ENCODE results near the gene IGSF21.

The IGSF21 gene

GRCh38 chr1:18233176-18233864, 125.7 kb downstream of the IGSF21 start:
- DNase-seq: no peak

DNA sequence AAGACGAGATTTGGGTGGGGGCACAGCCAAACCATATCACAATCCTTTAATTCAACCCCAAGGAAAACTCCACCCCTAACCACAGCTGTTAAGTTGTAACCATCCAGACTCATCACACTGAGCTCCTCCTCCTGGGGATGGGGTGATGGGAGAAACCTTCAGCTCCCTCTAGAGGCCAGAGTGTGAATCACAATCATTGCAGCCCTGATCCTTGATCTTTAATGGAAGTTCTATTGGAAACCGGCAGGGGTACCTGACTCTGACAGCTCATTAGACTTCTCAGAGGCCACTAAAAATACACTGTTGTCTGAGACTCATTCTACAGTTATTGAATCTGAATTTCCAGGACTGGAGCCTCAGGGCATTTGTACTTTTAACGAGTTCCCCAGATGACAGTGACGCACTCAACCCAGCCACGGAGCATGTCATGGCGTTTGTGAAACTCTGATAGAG, 127.2 kb downstream of the IGSF21 start:
- peak; percentile 58 for DNase-seq

DNA sequence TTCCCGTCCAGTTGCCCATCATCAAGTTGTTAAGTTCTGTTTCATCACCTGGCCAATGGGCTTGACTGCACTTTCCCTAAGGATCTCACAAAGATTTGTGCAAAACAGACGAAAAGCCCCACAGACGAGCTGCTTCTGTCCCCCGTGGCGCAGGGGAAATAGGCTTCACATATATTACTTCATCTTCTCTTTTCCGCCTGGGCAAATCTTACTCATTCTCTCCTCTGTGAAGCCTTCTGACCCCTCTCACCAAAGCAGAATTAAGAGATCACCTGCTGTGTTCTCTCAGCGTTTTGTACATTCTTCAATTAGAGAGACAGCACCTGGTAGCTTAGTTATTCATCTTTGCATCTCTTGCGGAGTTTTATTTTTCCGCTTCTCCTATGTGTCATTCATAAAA, 129.8 kb downstream of the IGSF21 start:
- no peak for DNase-seq

- no peak for DNase-seq
Observed at GRCh38 chr1:18238190-18238589, 130.6 kb downstream of the IGSF21 start.

GRCh38 chr1:18239671-18240070, 132.1 kb downstream of the IGSF21 start:
- DNase-seq: no peak

- DNase-seq: no peak
Observed at GRCh38 chr1:18240906-18241305, 133.3 kb downstream of the IGSF21 start.

GRCh38 chr1:18241891-18242290, 134.3 kb downstream of the IGSF21 start:
- no peak for DNase-seq

- DNase-seq: no peak
Observed at GRCh38 chr1:18243503-18244175, 136.0 kb downstream of the IGSF21 start.

DNA sequence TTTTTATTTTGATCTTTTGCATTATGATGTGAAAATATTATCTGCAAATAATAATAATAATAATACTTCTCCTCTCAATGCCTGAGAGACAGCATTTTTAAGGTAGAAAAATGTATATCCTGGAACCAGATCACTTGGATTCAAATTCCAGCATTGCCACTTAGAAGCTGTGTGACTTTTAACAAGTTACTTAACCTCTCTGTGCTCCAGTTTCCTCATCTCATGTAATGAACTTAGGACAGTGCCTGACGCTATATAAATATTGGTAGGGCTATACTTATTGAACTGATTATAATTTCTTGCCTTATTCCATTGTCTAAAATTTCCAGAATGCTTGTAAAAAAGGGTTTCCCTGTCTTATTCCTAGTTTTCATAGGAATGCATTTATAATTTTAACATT, 137.2 kb downstream of the IGSF21 start:
- no peak for DNase-seq

- DNase-seq: no peak
Observed at GRCh38 chr1:18245647-18246046, 138.0 kb downstream of the IGSF21 start.

GRCh38 chr1:18246543-18246942, 138.9 kb downstream of the IGSF21 start:
- no peak for DNase-seq

- no peak for DNase-seq
Observed at GRCh38 chr1:18247151-18247550, 139.6 kb downstream of the IGSF21 start.

DNA sequence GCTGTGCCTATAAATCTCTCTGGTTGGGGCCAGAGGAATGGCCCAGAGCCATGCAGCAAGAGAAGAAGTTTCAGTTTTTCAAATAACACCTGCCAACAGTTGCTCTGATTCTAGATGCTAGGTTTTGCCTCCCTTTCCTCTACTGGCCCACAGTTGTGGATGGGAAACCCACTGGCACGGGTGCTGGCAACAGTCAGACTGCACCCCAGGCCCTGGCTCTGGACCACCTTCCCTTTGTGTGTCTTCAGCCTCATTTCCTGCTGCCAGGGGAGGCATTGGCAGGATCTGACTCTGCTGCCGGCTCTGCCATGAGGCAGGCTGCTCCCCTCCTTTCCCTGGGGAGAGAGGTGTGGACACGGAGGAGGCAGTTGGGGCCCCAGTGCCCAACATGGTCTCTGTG, 142.0 kb downstream of the IGSF21 start:
- no peak for DNase-seq

GRCh38 chr1:18253093-18253492, 145.5 kb downstream of the IGSF21 start:
- DNase-seq: no peak

DNA sequence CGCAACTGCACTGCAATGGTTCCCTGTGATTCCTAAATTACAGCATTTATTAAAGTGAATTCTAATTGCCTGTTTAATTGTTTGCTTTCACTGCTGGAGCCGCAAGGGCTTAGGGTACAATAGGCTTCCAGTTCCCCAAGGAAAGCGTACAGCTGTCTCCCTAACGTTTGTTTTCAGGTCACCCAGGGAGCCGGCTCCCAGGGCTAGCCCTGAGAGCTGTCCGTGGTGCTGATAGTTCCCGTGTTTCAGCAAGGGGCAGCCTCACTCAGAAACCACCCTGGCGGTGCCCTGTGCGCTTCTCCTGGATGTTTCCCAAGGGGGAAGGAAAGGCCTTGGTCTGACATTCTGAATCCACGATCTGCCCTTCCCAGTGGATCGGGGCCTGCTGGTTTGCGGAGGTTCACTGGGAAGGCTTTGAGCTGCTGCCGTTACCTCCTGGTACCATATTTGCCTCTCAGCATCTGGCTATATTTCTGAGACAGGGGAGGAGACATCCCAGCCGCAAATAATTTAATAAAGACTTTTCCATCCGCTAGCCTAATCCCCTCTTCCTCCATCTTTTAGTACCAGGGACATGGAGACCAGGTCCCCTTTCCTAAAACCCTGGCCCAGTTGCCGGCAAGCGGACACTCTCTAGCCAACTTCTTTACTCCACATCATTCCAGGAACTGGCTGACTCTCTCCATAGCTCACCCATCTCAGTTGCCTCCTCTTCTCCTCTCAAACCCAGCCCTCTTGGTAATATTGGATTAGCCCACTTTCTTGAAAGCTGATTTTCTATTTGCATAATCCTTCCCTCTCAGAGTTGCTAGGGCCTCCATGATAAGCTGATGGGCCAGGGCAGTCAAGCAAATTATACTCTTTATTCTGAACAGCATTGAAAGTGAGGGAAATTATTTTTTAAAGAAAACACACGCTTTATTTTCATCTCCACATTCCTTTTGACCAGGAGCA, 149.0 kb downstream of the IGSF21 start:
- peak; percentile 63 for DNase-seq

DNA sequence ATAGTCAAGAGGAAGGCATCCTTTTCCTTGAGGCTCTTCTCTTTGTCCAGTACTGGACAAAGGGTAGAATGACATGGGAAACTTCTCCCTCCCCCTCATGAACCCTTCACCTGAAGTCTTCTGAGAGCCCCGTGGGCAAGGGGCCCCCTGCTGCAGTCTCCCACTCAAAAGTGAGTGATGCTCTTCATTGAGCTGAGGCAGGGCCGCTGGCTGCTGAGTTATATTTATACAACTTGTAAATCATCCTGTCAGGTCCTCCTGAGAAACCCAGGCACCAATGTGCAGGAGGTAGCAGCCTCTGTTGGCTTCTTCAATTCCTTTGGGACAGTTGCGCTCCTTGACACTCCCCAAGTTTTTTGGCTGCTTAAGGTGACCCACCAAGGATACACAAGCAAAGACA, 150.2 kb downstream of the IGSF21 start:
- DNase-seq: no peak

GRCh38 chr1:18261891-18262290, 154.3 kb downstream of the IGSF21 start:
- DNase-seq: no peak

- DNase-seq: no peak
Observed at GRCh38 chr1:18262726-18263125, 155.1 kb downstream of the IGSF21 start.

GRCh38 chr1:18263547-18264120, 156.0 kb downstream of the IGSF21 start:
- DNase-seq: no peak

GRCh38 chr1:18264450-18265039, 156.9 kb downstream of the IGSF21 start:
- no peak for DNase-seq

- DNase-seq: no peak
Observed at GRCh38 chr1:18265641-18266040, 158.0 kb downstream of the IGSF21 start.

DNA sequence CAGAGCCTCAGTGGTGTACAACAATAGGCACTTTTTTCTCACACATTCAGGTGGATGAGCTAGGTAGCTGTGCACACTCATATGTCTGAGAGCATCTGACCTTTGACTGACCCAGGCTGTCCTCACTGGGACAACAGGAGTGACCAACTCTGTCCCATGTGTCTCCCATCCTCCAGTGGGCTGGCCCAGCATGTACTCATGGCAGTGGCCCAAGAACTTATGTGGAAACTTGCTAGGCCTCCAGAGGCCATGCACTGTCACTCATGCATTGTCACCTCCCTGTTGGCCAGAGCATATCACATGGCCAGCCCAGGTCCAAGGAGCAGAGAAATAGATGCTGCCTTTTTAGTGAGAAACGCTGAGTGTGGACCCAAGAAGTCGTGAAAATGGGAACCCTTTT, 158.8 kb downstream of the IGSF21 start:
- no peak for DNase-seq

- DNase-seq: no peak
Observed at GRCh38 chr1:18271336-18271735, 163.7 kb downstream of the IGSF21 start.
